ENCODE results near the gene NMT2.

Gene NMT2

DNA sequence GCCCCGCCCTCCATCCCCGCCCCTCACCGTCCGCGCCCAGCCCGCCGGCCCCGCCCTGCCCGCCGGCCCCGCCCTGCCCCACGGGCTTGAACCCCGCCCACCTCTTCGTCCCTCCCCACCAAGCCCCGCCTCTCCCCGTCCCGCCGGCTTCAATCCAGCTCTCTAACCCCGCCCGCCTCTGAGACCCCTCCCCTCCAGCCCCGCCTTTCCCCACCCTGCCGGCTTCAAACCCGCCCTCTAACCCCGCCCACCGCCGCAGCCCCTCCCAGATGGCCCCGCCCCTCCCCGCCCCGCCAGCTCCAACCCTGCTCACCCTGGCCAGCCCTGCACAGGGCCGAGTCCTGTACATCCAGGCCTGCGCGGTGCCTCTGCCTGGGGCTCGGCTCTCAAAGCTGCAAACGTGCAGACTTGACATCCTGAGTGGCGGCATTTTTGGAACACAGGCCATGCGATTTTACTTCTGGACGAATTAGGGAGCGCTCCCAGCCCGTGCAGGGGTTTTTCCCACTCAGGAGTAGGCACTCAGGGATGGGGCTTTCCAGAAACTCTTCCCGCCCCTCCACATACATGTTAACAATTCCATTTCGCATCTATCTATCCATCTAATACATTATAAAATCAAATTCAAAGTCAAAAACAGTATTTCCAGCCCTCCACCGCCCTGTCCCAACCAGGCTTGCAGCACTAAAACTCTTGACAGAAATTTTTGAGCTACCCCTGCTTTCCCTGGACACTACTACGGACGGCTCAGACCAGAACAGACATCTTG, 477 bp upstream of the NMT2 start:
- Histone ChIP-seq H3K27me3 (no peaks in the 10 kb centered on the region), H3K36me3 (no peaks in the 10 kb centered on the region), H3K27ac (peak overlapping the region in 1 of 2 donors; percentile 58), H3K4me1 (peaks cover 0 to 25% (median 15%) of the 10 kb centered on the region in 4 donors), H3K9me3 (no peaks in the 10 kb centered on the region), H3K4me3 (peak overlapping the region; percentile 16 to 20)
- intact Hi-C loops (cut with DNase I; ENCODE audit: low total_unique reads) = loop anchor here (10.0 kb wide), 1 partner anchor 74 kb away; the partner anchor contains the start of gene RPP38
- TF ChIP-seq, protein P1, sequence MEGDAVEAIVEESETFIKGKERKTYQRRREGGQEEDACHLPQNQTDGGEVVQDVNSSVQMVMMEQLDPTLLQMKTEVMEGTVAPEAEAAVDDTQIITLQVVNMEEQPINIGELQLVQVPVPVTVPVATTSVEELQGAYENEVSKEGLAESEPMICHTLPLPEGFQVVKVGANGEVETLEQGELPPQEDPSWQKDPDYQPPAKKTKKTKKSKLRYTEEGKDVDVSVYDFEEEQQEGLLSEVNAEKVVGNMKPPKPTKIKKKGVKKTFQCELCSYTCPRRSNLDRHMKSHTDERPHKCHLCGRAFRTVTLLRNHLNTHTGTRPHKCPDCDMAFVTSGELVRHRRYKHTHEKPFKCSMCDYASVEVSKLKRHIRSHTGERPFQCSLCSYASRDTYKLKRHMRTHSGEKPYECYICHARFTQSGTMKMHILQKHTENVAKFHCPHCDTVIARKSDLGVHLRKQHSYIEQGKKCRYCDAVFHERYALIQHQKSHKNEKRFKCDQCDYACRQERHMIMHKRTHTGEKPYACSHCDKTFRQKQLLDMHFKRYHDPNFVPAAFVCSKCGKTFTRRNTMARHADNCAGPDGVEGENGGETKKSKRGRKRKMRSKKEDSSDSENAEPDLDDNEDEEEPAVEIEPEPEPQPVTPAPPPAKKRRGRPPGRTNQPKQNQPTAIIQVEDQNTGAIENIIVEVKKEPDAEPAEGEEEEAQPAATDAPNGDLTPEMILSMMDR (IDR thresholded peaks at IDR 0.05) = no peak
- peak; percentile 93 to 97 for DNase-seq

DNA sequence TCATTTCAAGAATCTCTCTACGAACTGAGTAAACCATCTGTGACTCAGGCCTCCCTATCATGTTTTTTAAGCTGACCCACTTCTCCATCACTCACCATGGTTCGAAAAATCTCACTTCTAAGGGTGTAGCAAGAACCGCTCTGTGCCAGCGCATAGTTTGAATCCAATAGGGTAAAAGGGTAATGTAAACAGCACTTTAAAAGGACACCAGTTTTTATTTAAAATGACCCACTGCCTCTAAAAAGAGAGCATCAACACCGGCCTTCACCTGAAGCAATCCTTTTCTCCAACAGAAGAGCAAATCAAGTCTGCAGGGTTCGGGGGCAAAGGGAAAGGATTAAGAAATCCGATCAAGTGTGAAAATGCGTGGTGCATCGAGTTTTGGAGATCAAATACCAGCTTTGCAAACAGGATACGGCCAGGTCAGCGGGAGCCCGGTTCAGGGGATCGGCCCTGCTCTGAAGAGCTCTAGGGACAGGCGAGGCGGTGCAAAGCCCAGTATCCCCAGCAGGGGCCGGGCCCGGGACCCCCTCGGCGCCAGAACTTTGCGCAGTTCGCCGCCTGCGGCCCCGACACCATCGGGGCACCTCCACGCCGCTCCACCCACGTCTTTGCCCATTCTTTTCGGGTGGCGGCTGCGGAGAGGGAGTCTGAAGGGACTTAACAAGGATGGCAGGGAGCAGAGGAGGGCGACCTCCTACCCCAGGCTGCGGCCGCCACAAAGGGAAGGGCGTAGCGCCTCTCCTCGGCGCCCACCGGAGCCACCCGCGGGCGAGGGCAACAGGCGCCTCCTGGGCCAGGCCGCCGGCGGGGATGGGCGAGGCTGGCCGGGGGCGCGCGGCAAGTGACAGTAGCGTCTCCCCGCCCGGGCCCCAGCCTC, 842 bp downstream of the NMT2 start:
- Histone ChIP-seq H3K4me1 (peaks cover 0 to 25% (median 15%) of the 10 kb centered on the region in 4 donors), H3K36me3 (no peaks in the 10 kb centered on the region), H3K27me3 (no peaks in the 10 kb centered on the region), H3K4me3 (peak overlapping the region; percentile 76 to 92), H3K27ac (peak overlapping the region; percentile 86 to 88), H3K9me3 (no peaks in the 10 kb centered on the region)
- intact Hi-C loops (cut with DNase I; ENCODE audit: low total_unique reads) = loop anchor here (10.0 kb wide), 1 partner anchor 73 kb away; the partner anchor contains the start of gene RPP38
- TF ChIP-seq, protein P1 (IDR thresholded peaks at IDR 0.05) = peak; percentile 49 to 53
- peak; percentile 46 to 75 for DNase-seq

DNA sequence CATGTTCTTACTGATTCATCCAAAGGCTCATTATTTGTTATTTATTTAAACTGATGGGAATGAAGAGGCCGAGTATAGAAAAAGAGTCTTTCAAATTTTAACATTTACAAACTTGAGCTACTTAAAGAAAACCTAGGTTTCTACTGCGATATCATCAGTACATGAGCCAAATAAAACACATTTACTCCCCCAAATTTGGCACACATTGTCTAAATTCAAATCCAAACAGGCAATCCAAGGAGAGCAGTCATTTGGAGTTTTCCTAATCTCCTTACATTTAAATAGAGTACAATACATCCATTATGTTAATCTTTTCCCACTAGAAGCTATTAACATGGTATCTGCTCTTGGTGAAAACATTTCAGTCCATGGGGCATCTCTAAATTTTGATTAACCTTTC, 2.2 kb downstream of the NMT2 start:
- intact Hi-C loops (cut with DNase I; ENCODE audit: low total_unique reads) = loop anchor here (10.0 kb wide), 1 partner anchor 72 kb away; the partner anchor contains the start of gene RPP38
- H3K4me1 ChIP-seq = peaks cover 0 to 25% (median 15%) of the 10 kb centered on the region in 4 donors

DNA sequence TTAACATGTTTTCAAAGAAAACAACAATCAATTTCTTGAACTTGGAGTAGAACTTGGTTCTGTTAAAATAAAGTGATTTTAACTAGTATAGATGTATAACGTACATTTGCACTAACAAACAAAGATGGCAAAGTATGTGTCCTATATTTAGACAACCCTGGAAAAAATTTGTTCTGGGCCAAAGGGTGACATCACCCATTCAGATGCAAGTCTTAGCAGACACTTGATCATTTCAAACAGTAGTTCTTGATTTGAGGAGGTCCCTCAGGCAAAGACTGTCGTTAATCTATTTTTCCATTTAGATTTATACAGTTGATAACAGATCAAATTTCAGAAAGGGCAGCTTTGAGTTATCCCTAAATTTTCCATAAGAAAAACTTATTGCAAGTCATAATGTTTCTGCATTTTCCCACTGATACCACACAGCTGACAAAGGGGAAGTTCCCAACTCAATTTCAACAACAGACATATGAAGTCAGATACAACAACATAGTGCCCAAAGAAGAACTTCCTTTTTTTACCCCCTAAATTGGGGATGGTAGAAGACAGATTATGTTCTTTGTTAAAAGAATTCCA, 5.2 kb downstream of the NMT2 start:
- intact Hi-C loops (cut with DNase I; ENCODE audit: low total_unique reads) = loop anchor here (10.0 kb wide), 1 partner anchor 69 kb away; the partner anchor contains the start of gene RPP38
- H3K27me3 ChIP-seq = no peaks in the 10 kb centered on the region
- TF ChIP-seq, protein P1 (IDR thresholded peaks at IDR 0.05) = no peak
- no peak for DNase-seq
- no peak overlapping the region for H3K4me3 ChIP-seq
- no peaks in the 10 kb centered on the region for H3K36me3 ChIP-seq
- H3K27ac ChIP-seq = no peak overlapping the region
- H3K4me1 ChIP-seq = peaks cover 0 to 18% (median 8%) of the 10 kb centered on the region in 4 donors
- no peaks in the 10 kb centered on the region for H3K9me3 ChIP-seq

More for the DNA sequence above, 2.2 kb downstream of the NMT2 start:
- no peaks in the 10 kb centered on the region for H3K27me3 ChIP-seq
- DNase-seq = no peak
- TF ChIP-seq, protein P1 (IDR thresholded peaks at IDR 0.05) = no peak
- H3K27ac ChIP-seq = no peak overlapping the region
- H3K36me3 ChIP-seq = no peaks in the 10 kb centered on the region
- no peak overlapping the region for H3K4me3 ChIP-seq
- H3K9me3 ChIP-seq = no peaks in the 10 kb centered on the region

DNA sequence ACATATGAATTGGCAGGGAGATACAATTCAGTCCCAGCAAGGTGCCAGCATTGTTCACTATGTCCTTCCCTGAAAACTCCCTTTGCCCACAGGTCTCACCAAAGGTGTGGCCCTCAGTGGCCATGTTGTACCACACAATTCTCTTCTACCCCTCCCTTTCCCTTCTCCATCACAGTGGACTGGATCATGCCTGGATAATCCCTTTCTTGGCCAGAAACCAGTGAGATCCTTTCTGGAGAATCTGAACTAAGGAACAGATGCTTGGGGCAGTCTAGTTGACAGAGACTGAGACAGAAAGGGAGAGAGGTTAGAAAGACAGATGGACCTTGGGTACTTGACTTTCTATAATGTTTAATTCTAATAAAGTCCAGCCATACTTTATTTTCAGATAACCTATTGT, 9.5 kb downstream of the NMT2 start:
- DNase-seq = no peak
- intact Hi-C loops (cut with DNase I; ENCODE audit: low total_unique reads) = no loop called here
- TF ChIP-seq, protein P1 (IDR thresholded peaks at IDR 0.05) = no peak

More for the DNA sequence above, 9.5 kb downstream of the NMT2 start:
- H3K4me1 ChIP-seq = peaks cover 0 to 5% (median 0%) of the 10 kb centered on the region in 4 donors
- no peak overlapping the region for H3K4me3 ChIP-seq
- H3K9me3 ChIP-seq = no peaks in the 10 kb centered on the region
- H3K27me3 ChIP-seq = no peaks in the 10 kb centered on the region
- no peak overlapping the region for H3K27ac ChIP-seq
- no peaks in the 10 kb centered on the region for H3K36me3 ChIP-seq
